Stimulated activated CD4-positive, alpha-beta T cell treated with anti-CD3 and anti-CD28 coated beads, Interleukin-1b, Interleukin-23, amount 100 ng/mL, for 4 hours (primary cell): ENCODE measurements around the gene PGM2L1.
"Not testable (repeated sequence)": the region's sequence is repeated elsewhere in the genome, so short reads cannot be mapped to it uniquely, and the experiment has no call there.

Experiments used
- DNase-seq, 2 donors: peaks; one replicate each; pipeline ENCODE4 v3.0.0-alpha.2; 2020; ENCODE audit warnings: low read depth in 2 of 2

Gene PGM2L1

GRCh38 chr11:74398244-74399159, at the start of gene PGM2L1:
PGM2L1 (minus strand) TSS chr11:74398433; CDS start chr11:74398161, 272 bp downstream.
- peak; percentile 86 to 87 for DNase-seq

- DNase-seq: no peak
These were observed 49.5 kb upstream of the PGM2L1 start for GRCh38 chr11:74447720-74448119.

- DNase-seq: no peak
These were observed 48.3 kb upstream of the PGM2L1 start for GRCh38 chr11:74446532-74446938.

DNA sequence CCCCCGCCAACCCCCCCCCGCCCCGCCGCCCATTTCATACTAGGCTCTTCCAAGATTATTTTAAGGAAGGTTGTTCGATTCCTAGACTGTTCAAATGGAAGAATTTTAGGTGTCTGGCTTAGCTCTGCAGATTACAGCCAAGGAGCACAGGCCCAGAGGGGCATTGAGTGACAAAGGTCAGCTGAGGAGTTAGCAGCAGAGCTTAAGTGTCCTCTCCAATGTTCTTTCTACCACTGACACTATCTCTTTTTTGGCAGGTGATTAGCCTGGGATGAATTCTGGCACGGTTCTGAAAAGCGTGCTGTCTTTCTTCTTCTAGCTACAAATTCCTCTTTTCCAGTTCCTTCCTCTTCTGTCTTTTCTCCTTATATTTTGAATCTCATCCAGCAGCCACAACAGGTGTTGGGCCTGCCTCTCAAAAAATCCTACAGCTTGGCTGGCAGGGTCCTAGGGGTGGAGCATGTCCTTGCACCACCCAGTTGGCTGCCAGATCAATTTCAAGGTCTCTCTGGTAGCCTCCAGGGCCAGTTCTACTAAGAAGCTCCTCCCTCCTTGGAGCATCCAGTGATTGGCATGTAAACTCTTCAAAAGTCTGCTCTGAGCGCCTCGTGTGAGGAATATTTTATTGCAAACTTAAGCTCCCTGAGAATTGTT, 46.1 kb upstream of the PGM2L1 start:
- DNase-seq: no peak

- DNase-seq: no peak
These were observed 45.0 kb upstream of the PGM2L1 start for GRCh38 chr11:74443071-74443864.

GRCh38 chr11:74442636-74443035, 44.4 kb upstream of the PGM2L1 start:
- no peak for DNase-seq

GRCh38 chr11:74438681-74439080, 40.4 kb upstream of the PGM2L1 start:
- no peak for DNase-seq

DNA sequence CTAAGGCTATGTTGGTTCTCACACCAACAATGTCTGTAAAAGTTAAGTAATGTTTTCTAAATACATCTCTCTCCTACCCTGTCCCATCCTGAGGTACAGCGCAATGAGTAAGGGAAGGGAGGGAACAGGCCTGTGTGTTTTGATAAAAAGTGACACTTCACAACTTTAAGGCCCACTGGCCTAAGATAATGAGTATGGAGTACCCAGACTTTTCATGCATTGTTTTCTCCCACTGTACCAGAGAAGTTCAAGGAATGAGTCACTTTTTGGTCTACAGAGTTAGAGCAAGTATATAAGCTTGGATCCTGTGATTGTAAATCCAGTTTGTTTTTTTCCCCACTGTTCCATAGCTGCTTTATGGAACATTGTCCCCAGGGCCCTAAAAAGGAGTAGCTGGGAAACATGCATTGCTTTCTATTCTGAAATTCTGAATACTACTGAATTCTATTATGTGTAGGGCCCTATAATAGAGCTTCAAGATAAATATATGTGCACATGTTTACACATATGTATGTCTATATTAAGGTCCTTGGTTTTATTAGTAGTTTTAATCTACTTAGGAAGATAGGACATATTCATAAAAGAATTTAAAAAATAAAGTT, 39.3 kb upstream of the PGM2L1 start:
- no peak for DNase-seq

GRCh38 chr11:74434528-74434927, 36.3 kb upstream of the PGM2L1 start:
- no peak for DNase-seq

DNA sequence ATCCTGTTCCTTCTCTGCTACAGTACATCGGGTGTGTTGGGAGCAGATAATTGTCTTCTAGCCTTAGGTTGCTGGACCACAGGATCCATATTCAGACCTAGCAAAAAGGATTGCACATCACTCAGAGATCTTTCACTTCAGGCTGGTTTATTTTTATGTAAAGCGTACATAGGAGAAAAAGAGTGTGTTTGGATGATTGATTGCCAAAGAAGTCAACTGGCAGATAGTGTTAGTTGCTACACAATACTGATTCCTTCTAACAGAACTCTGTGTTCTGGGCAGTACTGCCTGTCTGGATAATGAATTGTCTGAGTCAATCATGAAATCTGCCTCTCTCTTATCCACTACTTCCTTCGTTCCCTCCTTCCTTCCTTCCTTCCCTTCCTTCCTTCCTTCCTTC, 31.0 kb upstream of the PGM2L1 start:
- DNase-seq: no peak

DNA sequence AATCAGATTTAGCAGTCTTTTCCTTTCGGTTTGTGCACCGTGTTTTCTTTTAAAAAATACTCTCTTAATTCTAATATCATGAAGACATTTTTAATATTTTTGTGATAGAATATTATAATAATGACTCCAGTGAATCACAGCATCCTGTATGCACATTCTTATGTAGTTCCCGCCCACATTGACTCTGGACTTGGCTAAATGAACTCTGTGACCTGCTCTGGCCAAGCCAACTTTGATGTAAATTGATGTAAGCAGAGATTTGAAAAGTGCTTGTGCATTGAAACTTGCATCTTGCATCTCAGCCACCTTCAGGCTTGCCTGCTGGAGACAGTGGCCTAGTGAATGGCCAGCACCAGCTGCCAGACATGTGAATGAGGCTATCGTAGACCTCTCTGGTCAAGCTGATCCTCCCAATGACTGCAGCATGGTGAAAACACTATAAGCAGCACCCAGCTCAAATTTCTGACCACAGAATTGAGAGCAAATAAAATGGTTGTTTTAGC, 29.2 kb upstream of the PGM2L1 start:
- DNase-seq: no peak

GRCh38 chr11:74425100-74425499, 26.9 kb upstream of the PGM2L1 start:
- DNase-seq: no peak

DNA sequence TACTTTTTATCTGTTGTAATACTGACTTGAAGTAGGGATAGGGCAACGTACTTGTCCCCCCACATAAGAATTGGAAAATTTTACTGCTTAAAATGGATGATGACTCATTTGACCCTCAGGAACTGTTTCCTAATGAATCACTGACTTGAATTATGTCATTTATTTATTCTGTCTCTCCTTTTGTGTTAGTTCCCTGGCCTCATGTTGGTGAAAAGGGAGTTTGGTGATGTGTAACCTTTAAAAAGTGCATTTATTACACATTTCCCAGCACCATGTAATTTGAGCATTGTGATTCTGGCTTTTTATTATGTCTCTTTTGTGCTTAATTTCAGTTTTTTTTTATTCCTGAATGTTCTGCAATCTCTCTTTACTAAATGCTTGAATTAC, 20.3 kb upstream of the PGM2L1 start:
- DNase-seq: no peak

GRCh38 chr11:74417860-74418508, 19.8 kb upstream of the PGM2L1 start:
- DNase-seq: no peak

GRCh38 chr11:74417379-74417804, 19.2 kb upstream of the PGM2L1 start:
- DNase-seq: no peak

DNA sequence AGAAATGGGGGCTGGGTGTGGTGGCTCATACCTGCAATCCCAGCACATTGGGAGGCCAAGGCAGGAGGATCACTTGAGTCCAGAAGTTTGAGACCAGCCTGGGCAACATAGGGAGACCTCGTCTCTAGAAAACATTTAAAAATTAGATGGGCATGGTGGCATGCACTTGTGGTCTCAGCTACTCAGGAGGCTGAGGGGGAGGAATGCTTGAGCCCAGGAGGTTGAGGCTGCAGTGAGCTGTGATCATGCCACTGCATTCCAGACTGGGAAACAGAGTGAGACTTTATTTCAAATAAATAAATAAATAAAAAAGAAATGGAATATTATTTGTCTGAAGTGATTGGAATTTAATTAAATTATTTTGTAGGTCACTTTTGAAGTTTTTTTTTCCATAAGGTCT, 18.7 kb upstream of the PGM2L1 start:
- not testable (repeated sequence) for DNase-seq

DNA sequence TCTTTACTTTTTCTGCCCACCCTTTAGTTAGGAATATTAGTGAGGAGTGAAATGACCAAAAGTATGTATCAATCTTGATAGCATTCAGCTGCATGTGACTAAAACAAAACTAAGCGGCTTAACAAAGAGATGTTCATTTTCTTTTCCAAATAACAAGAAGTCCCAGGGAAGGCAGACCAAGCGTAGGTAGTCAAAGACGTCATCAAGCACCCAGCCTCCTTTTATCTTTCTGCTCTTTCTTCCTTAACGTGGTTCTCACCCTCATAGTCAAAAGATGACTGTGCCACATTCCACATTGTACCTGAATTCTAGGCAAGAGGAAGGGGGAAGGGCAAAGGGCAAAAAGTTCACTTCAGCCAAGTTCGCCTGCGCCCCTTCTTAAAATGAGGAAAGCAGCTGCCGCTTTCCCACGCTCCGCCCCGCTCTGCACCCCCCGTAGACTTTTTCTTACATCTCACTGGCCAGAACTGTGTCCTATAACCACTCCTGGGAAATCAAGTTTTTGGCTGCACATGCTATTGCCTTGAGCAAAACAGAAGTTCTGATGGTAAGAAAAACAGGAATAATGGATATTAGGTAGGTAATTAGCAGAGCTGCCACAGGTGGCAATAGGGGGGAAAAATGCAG, 14.6 kb upstream of the PGM2L1 start:
- DNase-seq: no peak

- no peak for DNase-seq
These were observed 14.1 kb upstream of the PGM2L1 start for GRCh38 chr11:74412321-74412720.

GRCh38 chr11:74409633-74410032, 11.4 kb upstream of the PGM2L1 start:
- DNase-seq: no peak

GRCh38 chr11:74403607-74404321, 5.5 kb upstream of the PGM2L1 start:
- no peak for DNase-seq
